ENCODE data around the gene XYLT1.

XYLT1 gene

DNA sequence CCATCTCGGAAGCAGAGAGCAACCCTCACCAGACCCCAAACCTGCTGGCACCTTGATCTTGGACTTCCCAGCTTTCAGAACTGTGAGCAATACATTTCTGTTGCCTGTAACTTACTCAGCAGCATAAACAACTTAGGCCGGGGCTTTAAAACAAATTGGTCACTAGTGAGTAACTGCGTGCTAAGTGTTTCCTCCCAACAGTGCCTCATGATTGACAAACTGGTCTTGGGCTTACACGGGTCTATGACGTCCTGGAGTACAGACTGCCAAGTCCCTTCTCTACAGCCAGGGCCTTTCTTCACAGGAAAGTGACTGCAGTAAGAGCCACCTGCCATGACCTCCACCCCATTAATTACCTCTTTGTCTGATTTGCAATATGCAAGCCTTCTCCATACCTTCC, 136.7 kb downstream of the XYLT1 start:
- no peaks in the 10 kb centered on the region for H3K27me3 ChIP-seq (ENCODE audit: insufficient read depth, poor library complexity, severe bottlenecking)
- DNase-seq (ENCODE audit: low spot score), result no peak
- H3K9me3 ChIP-seq (ENCODE audit: severe bottlenecking), result no peaks in the 10 kb centered on the region
- no peaks in the 10 kb centered on the region for H3K4me1 ChIP-seq (ENCODE audit: insufficient read depth, poor library complexity, severe bottlenecking)
- no peak overlapping the region for H3K27ac ChIP-seq (ENCODE audit: poor library complexity, severe bottlenecking)
- TF ChIP-seq, protein P1, sequence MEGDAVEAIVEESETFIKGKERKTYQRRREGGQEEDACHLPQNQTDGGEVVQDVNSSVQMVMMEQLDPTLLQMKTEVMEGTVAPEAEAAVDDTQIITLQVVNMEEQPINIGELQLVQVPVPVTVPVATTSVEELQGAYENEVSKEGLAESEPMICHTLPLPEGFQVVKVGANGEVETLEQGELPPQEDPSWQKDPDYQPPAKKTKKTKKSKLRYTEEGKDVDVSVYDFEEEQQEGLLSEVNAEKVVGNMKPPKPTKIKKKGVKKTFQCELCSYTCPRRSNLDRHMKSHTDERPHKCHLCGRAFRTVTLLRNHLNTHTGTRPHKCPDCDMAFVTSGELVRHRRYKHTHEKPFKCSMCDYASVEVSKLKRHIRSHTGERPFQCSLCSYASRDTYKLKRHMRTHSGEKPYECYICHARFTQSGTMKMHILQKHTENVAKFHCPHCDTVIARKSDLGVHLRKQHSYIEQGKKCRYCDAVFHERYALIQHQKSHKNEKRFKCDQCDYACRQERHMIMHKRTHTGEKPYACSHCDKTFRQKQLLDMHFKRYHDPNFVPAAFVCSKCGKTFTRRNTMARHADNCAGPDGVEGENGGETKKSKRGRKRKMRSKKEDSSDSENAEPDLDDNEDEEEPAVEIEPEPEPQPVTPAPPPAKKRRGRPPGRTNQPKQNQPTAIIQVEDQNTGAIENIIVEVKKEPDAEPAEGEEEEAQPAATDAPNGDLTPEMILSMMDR (IDR thresholded peaks at IDR 0.05; ENCODE audit: poor library complexity, severe bottlenecking), result no peak
- peak; percentile 57; the same call in 2 of the 3 replicates for ATAC-seq (ENCODE audit: low read depth)
- H3K4me3 ChIP-seq (ENCODE audit: severe bottlenecking), result no peak overlapping the region
- no peaks in the 10 kb centered on the region for H3K36me3 ChIP-seq (ENCODE audit: low read depth)

DNA sequence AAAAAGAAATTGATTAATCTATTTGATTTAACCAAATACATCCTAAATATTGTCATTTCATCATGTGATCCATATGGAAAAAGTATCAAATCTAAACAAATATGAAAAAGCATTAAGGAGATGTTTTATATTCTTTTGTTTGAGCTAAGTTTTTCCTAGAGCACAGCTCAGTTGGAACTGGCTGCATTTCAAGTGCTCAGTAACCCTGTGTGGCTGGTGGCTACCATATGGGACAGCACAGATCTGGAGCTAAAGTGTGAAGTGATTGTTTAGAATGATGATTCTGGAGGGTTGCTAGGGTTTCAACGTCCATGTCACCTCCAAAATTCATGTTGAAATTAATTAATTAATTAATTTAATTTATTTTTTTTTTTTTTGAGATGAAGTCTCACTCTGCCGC, 137.5 kb downstream of the XYLT1 start:
- no peaks in the 10 kb centered on the region for H3K4me1 ChIP-seq (ENCODE audit: insufficient read depth, poor library complexity, severe bottlenecking)

GRCh38 chr16:17331991-17332390, 138.8 kb downstream of the XYLT1 start:
- Histone ChIP-seq H3K4me3 (ENCODE audit: severe bottlenecking) (no peak overlapping the region), H3K27me3 (ENCODE audit: insufficient read depth, poor library complexity, severe bottlenecking) (no peaks in the 10 kb centered on the region), H3K27ac (ENCODE audit: poor library complexity, severe bottlenecking) (no peak overlapping the region), H3K4me1 (ENCODE audit: insufficient read depth, poor library complexity, severe bottlenecking) (no peaks in the 10 kb centered on the region), H3K9me3 (ENCODE audit: severe bottlenecking) (no peaks in the 10 kb centered on the region), H3K36me3 (ENCODE audit: low read depth) (no peaks in the 10 kb centered on the region)
- DNase-seq (ENCODE audit: low spot score) (no peak), ATAC-seq (ENCODE audit: low read depth) (no peak)
- TF ChIP-seq, protein P1 (IDR thresholded peaks at IDR 0.05; ENCODE audit: poor library complexity, severe bottlenecking), result peak; percentile 6

More for the DNA sequence above, 137.5 kb downstream of the XYLT1 start:
- Histone ChIP-seq H3K9me3 (ENCODE audit: severe bottlenecking) (no peaks in the 10 kb centered on the region), H3K4me3 (ENCODE audit: severe bottlenecking) (no peak overlapping the region), H3K36me3 (ENCODE audit: low read depth) (no peaks in the 10 kb centered on the region), H3K27me3 (ENCODE audit: insufficient read depth, poor library complexity, severe bottlenecking) (no peaks in the 10 kb centered on the region), H3K27ac (ENCODE audit: poor library complexity, severe bottlenecking) (no peak overlapping the region)
- DNase-seq (ENCODE audit: low spot score) (no peak), ATAC-seq (ENCODE audit: low read depth) (no peak)
- TF ChIP-seq, protein P1 (IDR thresholded peaks at IDR 0.05; ENCODE audit: poor library complexity, severe bottlenecking), result no peak

GRCh38 chr16:17331071-17331607, 139.6 kb downstream of the XYLT1 start:
- TF ChIP-seq, protein P1 (IDR thresholded peaks at IDR 0.05; ENCODE audit: poor library complexity, severe bottlenecking), result no peak
- H3K9me3 ChIP-seq (ENCODE audit: severe bottlenecking), result no peaks in the 10 kb centered on the region
- H3K4me1 ChIP-seq (ENCODE audit: insufficient read depth, poor library complexity, severe bottlenecking), result no peaks in the 10 kb centered on the region
- DNase-seq (ENCODE audit: low spot score) (no peak), ATAC-seq (ENCODE audit: low read depth) (no peak)
- H3K27ac ChIP-seq (ENCODE audit: poor library complexity, severe bottlenecking), result no peak overlapping the region
- H3K36me3 ChIP-seq (ENCODE audit: low read depth), result no peaks in the 10 kb centered on the region
- no peak overlapping the region for H3K4me3 ChIP-seq (ENCODE audit: severe bottlenecking)
- H3K27me3 ChIP-seq (ENCODE audit: insufficient read depth, poor library complexity, severe bottlenecking), result no peaks in the 10 kb centered on the region

- Histone ChIP-seq H3K27ac (ENCODE audit: poor library complexity, severe bottlenecking) (no peak overlapping the region), H3K4me1 (ENCODE audit: insufficient read depth, poor library complexity, severe bottlenecking) (no peaks in the 10 kb centered on the region), H3K9me3 (ENCODE audit: severe bottlenecking) (no peaks in the 10 kb centered on the region), H3K36me3 (ENCODE audit: low read depth) (no peaks in the 10 kb centered on the region), H3K27me3 (ENCODE audit: insufficient read depth, poor library complexity, severe bottlenecking) (no peaks in the 10 kb centered on the region), H3K4me3 (ENCODE audit: severe bottlenecking) (no peak overlapping the region)
- no peak for ATAC-seq (ENCODE audit: low read depth)
- TF ChIP-seq, protein P1 (IDR thresholded peaks at IDR 0.05; ENCODE audit: poor library complexity, severe bottlenecking), result no peak
- no peak for DNase-seq (ENCODE audit: low spot score)
These were observed 140.7 kb downstream of the XYLT1 start for GRCh38 chr16:17330044-17330443.
